ENCODE results near the gene UBE2M. TPM values are rescaled to one million over a fixed set of nuclear protein-coding genes. Genes with fewer than 3 reads are reported as not detected.

Gene UBE2M
- total and polyA plus RNA-seq, 2 experiments from 2014 or later, result 27.6 to 64.5 TPM

- Histone ChIP-seq H3K27ac (ENCODE audit: low read depth) (no peak overlapping the region), H3K27me3 (ENCODE audit: insufficient read depth) (no peaks in the 10 kb centered on the region; the same call in 1 of the 2 replicates), H3K36me3 (ENCODE audit: insufficient read depth) (no peaks in the 10 kb centered on the region), H3K79me2 (replicated peaks; ENCODE audit: insufficient read depth) (no peaks in the 10 kb centered on the region), H3K9me2 (ENCODE audit: insufficient read depth) (no peaks in the 10 kb centered on the region), H3K4me1 (ENCODE audit: insufficient read depth) (peaks cover 7% of the 10 kb centered on the region; the same call in 1 of the 2 replicates), H3K4me2 (no peak overlapping the region), H3F3A (replicated peaks; ENCODE audit: low read depth) (peaks cover 6% of the 10 kb centered on the region; the same call in 1 of the 2 replicates), H2AFZ (no peak overlapping the region), H4K20me1 (replicated peaks; ENCODE audit: insufficient read depth) (no peaks in the 10 kb centered on the region), H3K4me3 (no peak overlapping the region)
- Mint-ChIP-seq H3K9me3 (no peaks in the 10 kb centered on the region), H3K27me3 (ENCODE audit: insufficient read depth, low read depth, poor library complexity) (peaks cover 10% of the 10 kb centered on the region), H3K27ac (no peak overlapping the region), H3K4me1 (peaks cover 16% of the 10 kb centered on the region), H3K4me3 (no peak overlapping the region), H3K36me3 (ENCODE audit: low read depth) (no peaks in the 10 kb centered on the region)
- no peak for ATAC-seq
- DNase-seq (ENCODE audit: low spot score), result no peak
- TF ChIP-seq NANOG (IDR thresholded peaks at IDR 0.05; ENCODE audit: borderline replicate concordance) (no peak), STAT1 (IDR thresholded peaks at IDR 0.05; ENCODE audit: unreplicated experiment) (no peak), ZNF114 (CRISPR knock-in tag; IDR thresholded peaks at IDR 0.05) (no peak), ZNF331 (CRISPR knock-in tag; IDR thresholded peaks at IDR 0.05; ENCODE audit: low read depth) (no peak), EZH2 (IDR thresholded peaks at IDR 0.05; ENCODE audit: low read depth, unreplicated experiment) (no peak)
- TF ChIP-seq, protein P1, sequence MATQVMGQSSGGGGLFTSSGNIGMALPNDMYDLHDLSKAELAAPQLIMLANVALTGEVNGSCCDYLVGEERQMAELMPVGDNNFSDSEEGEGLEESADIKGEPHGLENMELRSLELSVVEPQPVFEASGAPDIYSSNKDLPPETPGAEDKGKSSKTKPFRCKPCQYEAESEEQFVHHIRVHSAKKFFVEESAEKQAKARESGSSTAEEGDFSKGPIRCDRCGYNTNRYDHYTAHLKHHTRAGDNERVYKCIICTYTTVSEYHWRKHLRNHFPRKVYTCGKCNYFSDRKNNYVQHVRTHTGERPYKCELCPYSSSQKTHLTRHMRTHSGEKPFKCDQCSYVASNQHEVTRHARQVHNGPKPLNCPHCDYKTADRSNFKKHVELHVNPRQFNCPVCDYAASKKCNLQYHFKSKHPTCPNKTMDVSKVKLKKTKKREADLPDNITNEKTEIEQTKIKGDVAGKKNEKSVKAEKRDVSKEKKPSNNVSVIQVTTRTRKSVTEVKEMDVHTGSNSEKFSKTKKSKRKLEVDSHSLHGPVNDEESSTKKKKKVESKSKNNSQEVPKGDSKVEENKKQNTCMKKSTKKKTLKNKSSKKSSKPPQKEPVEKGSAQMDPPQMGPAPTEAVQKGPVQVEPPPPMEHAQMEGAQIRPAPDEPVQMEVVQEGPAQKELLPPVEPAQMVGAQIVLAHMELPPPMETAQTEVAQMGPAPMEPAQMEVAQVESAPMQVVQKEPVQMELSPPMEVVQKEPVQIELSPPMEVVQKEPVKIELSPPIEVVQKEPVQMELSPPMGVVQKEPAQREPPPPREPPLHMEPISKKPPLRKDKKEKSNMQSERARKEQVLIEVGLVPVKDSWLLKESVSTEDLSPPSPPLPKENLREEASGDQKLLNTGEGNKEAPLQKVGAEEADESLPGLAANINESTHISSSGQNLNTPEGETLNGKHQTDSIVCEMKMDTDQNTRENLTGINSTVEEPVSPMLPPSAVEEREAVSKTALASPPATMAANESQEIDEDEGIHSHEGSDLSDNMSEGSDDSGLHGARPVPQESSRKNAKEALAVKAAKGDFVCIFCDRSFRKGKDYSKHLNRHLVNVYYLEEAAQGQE (IDR thresholded peaks at IDR 0.05; ENCODE audit: unreplicated experiment), result no peak
Observed at GRCh38 chr19:58535857-58536256, 22.6 kb downstream of the UBE2M start.

GRCh38 chr19:58531034-58531840 lies 27.2 kb downstream of the UBE2M start:
- no peak for ATAC-seq
- no peaks in the 10 kb centered on the region; the same call in 1 of the 2 replicates for H3K27me3 ChIP-seq (ENCODE audit: insufficient read depth)
- TF ChIP-seq JUNB (IDR thresholded peaks at IDR 0.05; ENCODE audit: unreplicated experiment) (no peak), ZNF331 (CRISPR knock-in tag; IDR thresholded peaks at IDR 0.05; ENCODE audit: low read depth) (no peak), POLR2AphosphoS5 (IDR thresholded peaks at IDR 0.05; ENCODE audit: low read depth) (no peak), STAT1 (IDR thresholded peaks at IDR 0.05; ENCODE audit: unreplicated experiment) (no peak), ZNF114 (CRISPR knock-in tag; IDR thresholded peaks at IDR 0.05) (no peak), NANOG (IDR thresholded peaks at IDR 0.05; ENCODE audit: borderline replicate concordance) (no peak)
- TF ChIP-seq, protein P1 (IDR thresholded peaks at IDR 0.05; ENCODE audit: unreplicated experiment), result no peak
- TF ChIP-seq, protein P2, sequence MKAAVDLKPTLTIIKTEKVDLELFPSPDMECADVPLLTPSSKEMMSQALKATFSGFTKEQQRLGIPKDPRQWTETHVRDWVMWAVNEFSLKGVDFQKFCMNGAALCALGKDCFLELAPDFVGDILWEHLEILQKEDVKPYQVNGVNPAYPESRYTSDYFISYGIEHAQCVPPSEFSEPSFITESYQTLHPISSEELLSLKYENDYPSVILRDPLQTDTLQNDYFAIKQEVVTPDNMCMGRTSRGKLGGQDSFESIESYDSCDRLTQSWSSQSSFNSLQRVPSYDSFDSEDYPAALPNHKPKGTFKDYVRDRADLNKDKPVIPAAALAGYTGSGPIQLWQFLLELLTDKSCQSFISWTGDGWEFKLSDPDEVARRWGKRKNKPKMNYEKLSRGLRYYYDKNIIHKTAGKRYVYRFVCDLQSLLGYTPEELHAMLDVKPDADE (IDR thresholded peaks at IDR 0.05), result no peak

More at GRCh38 chr19:58531034-58531840, 27.2 kb downstream of the UBE2M start:
- Histone ChIP-seq H3K4me1 (ENCODE audit: insufficient read depth) (no peaks in the 10 kb centered on the region; the same call in 1 of the 2 replicates), H3K4me2 (no peak overlapping the region), H3K9me2 (ENCODE audit: insufficient read depth) (no peaks in the 10 kb centered on the region), H3K79me2 (replicated peaks; ENCODE audit: insufficient read depth) (no peaks in the 10 kb centered on the region), H3K4me3 (no peak overlapping the region), H2AFZ (no peak overlapping the region), H3K27ac (ENCODE audit: low read depth) (no peak overlapping the region), H3K36me3 (ENCODE audit: insufficient read depth) (no peaks in the 10 kb centered on the region), H4K20me1 (replicated peaks; ENCODE audit: insufficient read depth) (no peaks in the 10 kb centered on the region), H3F3A (replicated peaks; ENCODE audit: low read depth) (no peaks in the 10 kb centered on the region)
- Mint-ChIP-seq H3K4me1 (peaks cover 8% of the 10 kb centered on the region; the same call in 2 of the 3 replicates), H3K4me3 (no peak overlapping the region), H3K27ac (no peak overlapping the region), H3K27me3 (ENCODE audit: insufficient read depth, low read depth, poor library complexity) (peaks cover 8% of the 10 kb centered on the region), H3K9me3 (no peaks in the 10 kb centered on the region), H3K36me3 (ENCODE audit: low read depth) (no peaks in the 10 kb centered on the region)
- DNase-seq (ENCODE audit: low spot score), result no peak

All from GM23338 (cell line).